Adrenal gland (tissue), 5 donors: ENCODE results near the gene LYPD5.

Experiments used
- CTCF ChIP-seq, 6 experiments: fragments of 450-650 bp in 4 of 6; fragments of 200-600 bp in 2 of 6; sonication (generic) in 1 of 6; IDR thresholded peaks; 1 replicate in 5 of 6; 2 replicates in 1 of 6; pipeline versions ENCODE4 v1.5.1 to v1.8.0; 2016 to 2021; ENCODE audit warnings: antibody characterized with exemption in 6 of 6, mild to moderate bottlenecking in 2 of 6, moderate library complexity in 1 of 6
- POLR2A ChIP-seq, 2 donors: fragments of 450-650 bp; IDR thresholded peaks; one replicate each; pipeline ENCODE4 v1.6.1; 2017; ENCODE audit warnings: antibody characterized with exemption in 2 of 2, mild to moderate bottlenecking in 2 of 2, moderate library complexity in 1 of 2
- donor health status: DM: no; HTN: no; CAD: no.

GRCh38 chr19:43751466-43752220 is 50.6 kb downstream of the LYPD5 start:
- TF ChIP-seq CTCF (IDR thresholded peaks at IDR 0.05) (no peak), POLR2A (IDR thresholded peaks at IDR 0.05) (no peak)
